Hematopoietic multipotent progenitor cell (in vitro differentiated cells): Measurements from ENCODE around the gene YPEL5. TPM values are rescaled to one million over a fixed set of nuclear protein-coding genes. Genes with fewer than 3 reads are reported as not detected.
"Not testable (repeated sequence)": the region's sequence is repeated elsewhere in the genome, so short reads cannot be mapped to it uniquely, and the experiment has no call there.

Experiments
- DNase-seq, 3 donors: peaks; one replicate each; pipeline ENCODE4 v3.0.0-alpha.2; 2011 to 2015; ENCODE audit warnings: low read depth in 2 of 3, low spot score in 2 of 3
- total RNA-seq: library from RNA; depleted of rRNA; stranded (reverse); fragments of >200 nt; gene quantifications from one replicate; pipeline ENCODE4 v1.2.3, GENCODE V29; 2012

The YPEL5 gene
- 89.4 TPM for total RNA-seq

DNA sequence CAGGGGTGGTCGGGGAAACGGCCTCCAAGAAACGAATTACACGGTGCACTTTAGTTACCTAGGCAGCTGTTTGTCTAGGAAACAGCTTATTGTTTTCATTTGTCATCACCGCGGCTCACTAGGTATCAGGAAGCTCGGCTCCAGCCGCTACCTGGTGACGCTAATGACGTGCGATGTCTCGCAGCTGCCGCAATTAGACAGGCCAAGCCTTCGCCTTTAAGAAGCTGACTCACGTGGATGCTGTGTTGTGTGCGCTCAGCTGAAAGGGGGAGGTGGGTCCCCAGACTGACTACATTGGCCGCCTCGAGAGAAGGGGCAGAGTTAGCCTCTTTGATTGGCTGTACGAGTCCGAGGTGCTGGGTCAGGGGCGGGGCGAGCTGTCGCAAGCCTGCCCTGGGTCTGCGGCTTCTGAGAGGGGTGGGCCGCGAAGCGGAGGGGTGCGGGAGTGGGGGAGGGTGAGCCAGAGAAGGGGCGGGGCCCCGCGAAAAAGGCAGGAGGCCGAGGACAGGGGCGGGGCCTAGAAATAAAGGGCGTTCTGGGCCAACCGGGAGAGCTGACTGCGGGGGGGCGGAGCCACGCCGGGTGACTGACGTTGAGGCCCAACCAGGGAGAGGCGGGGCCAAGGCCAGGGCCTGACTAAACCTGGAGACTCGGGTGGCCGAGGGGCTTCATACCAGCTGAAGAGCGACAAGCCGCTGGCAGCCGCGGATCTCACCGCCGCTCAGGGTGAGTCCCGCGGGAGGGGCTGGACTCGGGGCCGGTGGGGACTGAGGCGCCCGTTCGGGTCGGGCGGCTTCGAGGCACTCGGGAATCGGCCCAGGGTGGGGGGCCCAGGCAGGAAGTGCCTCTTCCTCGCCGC is at the start of gene YPEL5:
Gene YPEL5 (plus strand): TSS at position 671 of the 859 bp plus-strand sequence. CDS start 9,645 bp downstream, outside the sequence.
- peak; percentile 96 to 100 (median 100) for DNase-seq

- no peak for DNase-seq
Measured at GRCh38 chr2:30098266-30099005, 48.4 kb upstream of the YPEL5 start.

- DNase-seq = not testable (repeated sequence)
Measured at GRCh38 chr2:30099366-30099765, 47.4 kb upstream of the YPEL5 start.

DNA sequence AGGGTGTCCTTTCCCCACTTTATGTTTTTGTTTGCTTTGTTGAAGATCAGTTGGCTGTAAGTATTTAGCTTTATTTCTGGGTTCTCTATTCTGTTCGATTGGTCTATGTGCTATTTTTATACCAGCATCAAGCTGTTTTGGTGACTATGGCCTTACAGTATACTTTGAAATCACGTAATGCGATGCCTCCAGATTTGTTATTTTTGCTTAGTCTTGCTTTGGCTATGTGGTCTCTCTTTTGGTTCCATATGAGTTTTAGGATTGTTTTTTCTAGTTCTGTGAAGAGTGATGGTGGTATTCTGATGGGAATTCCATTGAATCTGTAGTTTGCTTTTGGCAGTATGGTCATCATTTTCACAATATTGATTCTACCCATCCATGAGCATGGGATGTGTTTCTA is 46.1 kb upstream of the YPEL5 start:
- not testable (repeated sequence) for DNase-seq

DNA sequence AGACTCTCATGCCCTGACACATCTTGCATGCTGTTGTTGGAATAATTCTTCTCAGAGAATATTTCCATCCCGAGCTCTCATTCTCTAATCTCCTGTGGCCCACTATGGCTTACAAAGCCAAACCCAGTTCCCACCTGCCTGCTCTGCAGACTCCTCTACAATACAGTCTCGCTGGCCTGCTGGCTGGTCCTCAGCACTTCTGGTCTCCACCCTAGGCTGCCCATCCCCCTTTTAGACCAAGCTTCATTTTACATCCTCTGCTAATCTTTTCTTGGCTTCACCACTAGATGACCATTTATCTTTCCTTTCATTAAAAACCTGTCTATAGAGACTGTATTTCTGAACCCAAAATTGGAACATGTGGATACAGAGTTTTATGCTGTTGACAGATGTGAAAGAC is 42.5 kb upstream of the YPEL5 start:
- DNase-seq = no peak

GRCh38 chr2:30105556-30105955 is 41.3 kb upstream of the YPEL5 start:
- DNase-seq = no peak

- DNase-seq = no peak
Measured at GRCh38 chr2:30106543-30106942, 40.3 kb upstream of the YPEL5 start.

GRCh38 chr2:30108192-30108591 is 38.6 kb upstream of the YPEL5 start:
- DNase-seq = no peak

GRCh38 chr2:30108851-30109250 is 38.0 kb upstream of the YPEL5 start:
- no peak for DNase-seq

DNA sequence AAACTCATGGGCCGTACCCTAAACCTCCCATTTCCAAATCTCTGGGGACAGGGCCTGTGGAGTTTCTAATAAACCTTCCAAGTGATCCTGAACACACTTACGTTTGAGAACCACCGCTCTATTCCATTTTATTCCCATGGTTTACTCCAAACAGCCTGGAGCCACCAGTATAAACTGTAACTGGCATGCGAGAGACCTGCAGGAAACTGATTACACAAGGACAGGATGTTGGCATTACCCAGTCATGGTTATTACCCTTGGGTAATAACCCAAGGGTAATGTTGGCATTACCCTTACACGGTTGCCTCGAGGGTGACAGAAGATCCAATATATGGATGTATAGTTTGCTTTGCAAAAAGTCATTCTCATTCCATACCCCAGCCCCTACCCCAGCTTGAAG is 37.0 kb upstream of the YPEL5 start:
- peak in 2 of 3 donors; percentile 24 to 50 for DNase-seq

GRCh38 chr2:30110773-30111172 is 36.0 kb upstream of the YPEL5 start:
- no peak for DNase-seq

GRCh38 chr2:30111186-30111585 is 35.6 kb upstream of the YPEL5 start:
- not testable (repeated sequence) for DNase-seq

DNA sequence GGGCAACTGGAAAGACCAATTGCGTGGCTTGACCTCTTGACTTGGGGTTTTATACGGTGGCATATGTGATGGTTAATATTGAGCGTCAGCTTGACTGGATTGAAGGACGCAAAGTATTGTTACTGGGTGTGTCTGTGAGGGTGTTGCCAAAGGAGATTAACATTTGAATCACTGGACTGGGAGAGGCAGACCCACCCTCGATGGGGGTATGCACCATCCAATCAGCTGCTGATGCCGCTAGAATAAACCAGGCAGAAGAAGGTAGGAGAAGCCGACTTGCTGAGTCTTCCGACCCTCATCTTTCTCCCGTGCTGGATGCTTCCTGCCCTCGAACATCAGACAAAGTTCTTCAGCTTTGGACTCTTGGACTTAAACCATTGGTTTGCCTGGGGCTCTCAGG is 34.2 kb upstream of the YPEL5 start:
- no peak for DNase-seq

DNA sequence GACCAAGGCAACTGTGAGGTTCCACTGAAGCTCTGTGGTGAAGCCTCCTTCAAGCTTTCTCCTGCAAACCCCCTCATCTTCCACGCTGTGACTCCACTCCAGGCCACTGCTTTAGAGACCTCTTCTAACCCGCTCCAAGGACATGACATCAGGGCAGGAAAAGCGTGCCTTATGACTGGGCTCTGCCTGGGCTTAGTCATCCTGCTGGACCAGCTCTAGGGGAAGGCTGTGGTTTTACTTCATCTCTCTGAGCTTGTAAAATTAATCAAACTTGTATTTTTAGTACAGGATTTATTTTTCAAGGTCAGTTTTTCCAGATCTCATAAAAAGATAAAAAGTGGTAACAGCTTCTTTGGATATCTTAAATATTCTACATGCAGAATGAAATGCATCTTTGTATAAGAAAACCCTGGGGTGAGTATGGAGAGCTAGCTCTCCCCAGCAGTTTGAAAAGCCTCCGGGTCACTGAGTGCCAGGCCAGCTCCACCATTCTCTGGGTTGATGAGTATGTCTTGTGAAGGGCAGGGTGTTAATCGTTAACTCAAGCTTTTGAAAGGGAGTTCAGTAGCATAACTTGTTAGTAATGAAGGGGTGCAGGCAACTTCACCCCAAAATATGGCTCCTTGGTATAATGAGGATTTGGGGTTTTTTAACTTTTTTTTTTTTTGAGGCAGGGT is 33.1 kb upstream of the YPEL5 start:
- peak in 2 of 3 donors; percentile 26 to 50 for DNase-seq

DNA sequence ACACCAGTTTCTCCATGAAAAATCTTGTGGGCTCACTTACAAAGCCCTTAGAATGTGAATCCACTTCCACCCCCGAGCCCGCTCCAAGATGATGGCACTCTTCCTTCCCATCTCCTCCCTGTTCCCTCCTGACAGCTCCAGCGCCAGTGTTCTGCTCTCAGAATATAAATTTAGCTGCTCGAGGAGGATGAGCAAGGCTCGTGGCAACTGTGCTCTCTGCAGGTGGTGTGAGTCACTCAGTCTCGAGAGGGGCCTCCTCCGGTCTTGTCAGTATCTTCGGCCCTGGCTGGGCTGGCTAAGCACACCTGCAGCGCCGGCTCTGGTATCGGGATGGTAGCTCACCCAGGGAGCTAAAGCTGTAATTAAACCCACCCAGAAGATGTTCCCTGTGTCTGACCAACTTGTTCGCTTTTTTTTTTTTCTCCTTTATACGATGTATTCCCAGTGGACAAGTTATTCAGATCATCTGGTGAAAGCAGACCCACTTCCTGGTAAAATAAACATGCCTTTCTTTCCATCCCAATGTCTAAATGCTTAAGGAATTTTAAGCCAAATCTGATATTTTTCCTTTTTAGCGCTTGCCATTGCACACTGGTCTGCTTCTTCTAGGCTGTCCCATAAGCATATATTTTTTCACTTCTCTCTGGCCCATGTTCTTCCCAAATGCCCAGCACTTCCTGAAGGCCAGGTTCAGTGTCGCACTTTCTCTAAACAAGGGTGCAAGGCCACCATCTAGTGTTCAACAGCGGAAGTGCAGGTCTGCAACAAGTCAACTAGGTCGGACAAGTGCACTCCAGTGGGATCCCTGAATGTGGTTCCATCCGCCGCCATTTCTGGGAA is 31.4 kb upstream of the YPEL5 start:
- DNase-seq = peak; percentile 22 to 71 (median 55)

GRCh38 chr2:30115981-30116285 is 30.9 kb upstream of the YPEL5 start:
- no peak for DNase-seq

DNA sequence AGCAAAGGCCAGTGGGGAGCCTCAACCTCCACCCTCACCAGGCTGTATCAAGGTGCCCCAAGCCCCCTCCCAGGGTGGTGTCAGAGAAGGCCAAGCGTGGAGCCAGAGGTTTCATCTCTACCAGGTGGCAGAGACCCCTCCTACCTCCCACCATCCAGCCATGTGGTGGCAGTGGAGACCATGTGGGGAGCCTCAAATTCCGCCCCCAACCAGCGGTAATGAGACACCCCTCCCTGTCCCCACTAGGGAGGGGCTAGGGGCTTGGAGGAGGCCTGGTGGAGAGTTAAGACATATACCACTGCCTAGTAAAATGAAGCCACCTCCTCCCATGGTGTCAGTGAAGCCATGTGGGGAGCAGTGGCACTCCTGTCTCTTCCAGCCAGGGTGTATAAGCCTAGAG is 24.4 kb upstream of the YPEL5 start:
- DNase-seq = no peak

GRCh38 chr2:30127016-30127893 is 19.6 kb upstream of the YPEL5 start:
- no peak for DNase-seq

DNA sequence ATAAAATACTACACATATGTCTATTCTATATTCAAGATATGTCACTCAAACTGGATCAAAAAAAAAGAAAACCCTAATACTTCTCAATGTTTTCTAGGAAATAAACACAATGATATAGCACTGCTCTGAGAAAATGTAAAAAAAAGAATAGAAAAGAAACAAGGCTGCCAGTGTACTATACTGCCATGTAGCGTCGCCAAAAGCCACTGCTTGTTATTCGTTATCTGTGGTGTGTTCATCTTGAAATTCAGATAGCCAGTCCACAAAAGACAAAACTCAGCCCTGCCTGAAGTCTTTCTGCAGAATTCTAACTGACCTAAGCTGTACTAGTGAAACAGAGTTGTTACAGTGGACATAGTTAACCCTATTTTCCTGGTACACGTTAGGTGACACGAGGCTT is 12.2 kb upstream of the YPEL5 start:
- no peak for DNase-seq

GRCh38 chr2:30135541-30135940 is 11.3 kb upstream of the YPEL5 start:
- no peak for DNase-seq
